ENCODE results near the gene SLC25A1.

DNA sequence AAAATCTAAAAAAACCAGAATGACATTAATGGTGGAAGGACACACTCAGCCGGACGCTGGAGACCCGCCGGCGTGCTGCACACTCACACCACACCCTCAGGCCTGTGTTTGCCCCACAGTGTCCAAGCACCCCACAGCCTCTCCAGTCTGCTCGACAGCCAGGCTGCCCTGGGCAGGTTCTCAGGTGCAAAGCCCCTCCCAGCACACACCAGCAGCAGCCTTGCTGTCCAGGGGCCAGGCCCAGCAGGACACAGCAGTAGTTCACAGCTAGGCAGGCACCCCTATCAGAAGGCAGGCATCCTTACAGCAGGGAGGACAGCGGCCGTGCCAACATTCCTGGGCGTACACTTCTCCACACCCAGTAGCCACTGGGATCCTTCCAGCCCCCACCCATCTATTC, 1.7 kb upstream of the SLC25A1 start:
- TF ChIP-seq EP300 (IDR thresholded peaks at IDR 0.05; ENCODE audit: borderline replicate concordance in 1 of 2, low read depth in 1 of 2, low read length in 1 of 2) (no peak), NRF1 (IDR thresholded peaks at IDR 0.05; ENCODE audit: low read depth, low read length) (no peak)
